ENCODE measurements around the gene MYO5C. TPM values are rescaled to one million over a fixed set of nuclear protein-coding genes. Genes with fewer than 3 reads are reported as not detected.
A peak's percentile ranks its signal among the peaks of the same experiment; 100 is the strongest.

The MYO5C gene
- polyA plus RNA-seq, 4 donors = 2.4 to 17.9 (median 6.8) TPM

GRCh38 chr15:52261498-52262242 is 33.9 kb downstream of the MYO5C start:
- FAIRE-seq (no peak), DNase-seq (peak; percentile 8 to 51)
- peaks cover 0 to 31% (median 0%) of the 10 kb centered on the region in 3 donors for H3K36me3 ChIP-seq (ENCODE audit: control insufficient read depth in 3 of 3, insufficient read depth in 2 of 3, low read depth in 1 of 3, low read length in 3 of 3)
- no peaks in the 10 kb centered on the region for H3K4me1 ChIP-seq (ENCODE audit: control insufficient read depth in 3 of 3, insufficient read depth in 2 of 3, low read depth in 1 of 3, low read length in 2 of 3)
- peak overlapping the region in 1 of 3 donors; percentile 85 for H3K27ac ChIP-seq (ENCODE audit: low read depth in 1 of 3, low read length in 2 of 3)
- no peaks in the 10 kb centered on the region for H3K27me3 ChIP-seq (ENCODE audit: control insufficient read depth in 3 of 3, insufficient read depth in 3 of 3, low read length in 3 of 3)
- no peak overlapping the region for H3K4me3 ChIP-seq (ENCODE audit: low read depth in 1 of 3, low read length in 3 of 3)
- WGBS, 3 donors = 39 to 69% (median 45%) methylated on average over 8 of the region's 8 CpGs
- H3K9me3 ChIP-seq (ENCODE audit: control insufficient read depth in 2 of 2, insufficient read depth in 1 of 2, low read depth in 1 of 2, low read length in 1 of 2) = no peaks in the 10 kb centered on the region

- DNase-seq = no peak
- Histone ChIP-seq H3K9me3 (ENCODE audit: control insufficient read depth in 2 of 2, insufficient read depth in 1 of 2, low read depth in 1 of 2, low read length in 1 of 2) (no peaks in the 10 kb centered on the region), H3K36me3 (ENCODE audit: control insufficient read depth in 3 of 3, insufficient read depth in 2 of 3, low read depth in 1 of 3, low read length in 3 of 3) (peaks cover 0 to 28% (median 0%) of the 10 kb centered on the region in 3 donors), H3K27ac (ENCODE audit: low read depth in 1 of 3, low read length in 2 of 3) (peak overlapping the region in 1 of 3 donors; percentile 85), H3K27me3 (ENCODE audit: control insufficient read depth in 3 of 3, insufficient read depth in 3 of 3, low read length in 3 of 3) (no peaks in the 10 kb centered on the region), H3K4me1 (ENCODE audit: control insufficient read depth in 3 of 3, insufficient read depth in 2 of 3, low read depth in 1 of 3, low read length in 2 of 3) (no peaks in the 10 kb centered on the region), H3K4me3 (ENCODE audit: low read depth in 1 of 3, low read length in 3 of 3) (no peak overlapping the region)
- no peak for FAIRE-seq
- 93 to 99% (median 97%) methylated on average over 10 of the region's 10 CpGs for WGBS, 3 donors
Observed at GRCh38 chr15:52261026-52261425, 34.6 kb downstream of the MYO5C start.

- Histone ChIP-seq H3K9me3 (ENCODE audit: control insufficient read depth in 2 of 2, insufficient read depth in 1 of 2, low read depth in 1 of 2, low read length in 1 of 2) (no peaks in the 10 kb centered on the region), H3K27me3 (ENCODE audit: control insufficient read depth in 3 of 3, insufficient read depth in 3 of 3, low read length in 3 of 3) (no peaks in the 10 kb centered on the region), H3K4me1 (ENCODE audit: control insufficient read depth in 3 of 3, insufficient read depth in 2 of 3, low read depth in 1 of 3, low read length in 2 of 3) (no peaks in the 10 kb centered on the region), H3K36me3 (ENCODE audit: control insufficient read depth in 3 of 3, insufficient read depth in 2 of 3, low read depth in 1 of 3, low read length in 3 of 3) (peaks cover 0 to 22% (median 0%) of the 10 kb centered on the region in 3 donors), H3K27ac (ENCODE audit: low read depth in 1 of 3, low read length in 2 of 3) (no peak overlapping the region), H3K4me3 (ENCODE audit: low read depth in 1 of 3, low read length in 3 of 3) (no peak overlapping the region)
- DNase-seq = peak in 1 of 2 donors; percentile 23
- FAIRE-seq = no peak
- WGBS, 3 donors = 73 to 83% (median 80%) methylated on average over 4 of the region's 4 CpGs
Observed at GRCh38 chr15:52259503-52259902, 36.1 kb downstream of the MYO5C start.

DNA sequence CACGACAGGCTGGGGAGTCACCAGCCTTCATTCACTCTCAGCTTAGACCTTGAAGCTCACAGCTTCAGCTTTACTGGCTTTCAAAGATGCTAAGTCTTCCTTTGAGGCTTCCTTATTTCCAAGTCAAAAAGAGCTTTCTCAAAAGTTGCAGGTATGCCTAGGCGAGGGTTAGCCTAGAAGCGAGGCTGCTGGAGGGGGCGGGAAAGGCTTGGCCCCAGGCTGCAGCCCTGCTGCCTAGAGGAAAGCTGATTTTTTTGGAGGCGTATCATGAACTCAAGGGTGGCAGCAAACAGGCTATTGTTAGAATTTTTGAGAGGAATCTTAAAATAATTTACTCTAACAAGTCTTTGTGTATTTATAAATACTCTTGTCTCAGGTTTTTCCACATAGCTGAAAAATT is 37.1 kb downstream of the MYO5C start:
- Histone ChIP-seq H3K4me3 (ENCODE audit: low read depth in 1 of 3, low read length in 3 of 3) (no peak overlapping the region), H3K27me3 (ENCODE audit: control insufficient read depth in 3 of 3, insufficient read depth in 3 of 3, low read length in 3 of 3) (no peaks in the 10 kb centered on the region), H3K9me3 (ENCODE audit: control insufficient read depth in 2 of 2, insufficient read depth in 1 of 2, low read depth in 1 of 2, low read length in 1 of 2) (no peaks in the 10 kb centered on the region), H3K27ac (ENCODE audit: low read depth in 1 of 3, low read length in 2 of 3) (no peak overlapping the region), H3K36me3 (ENCODE audit: control insufficient read depth in 3 of 3, insufficient read depth in 2 of 3, low read depth in 1 of 3, low read length in 3 of 3) (peaks cover 0 to 30% (median 0%) of the 10 kb centered on the region in 3 donors), H3K4me1 (ENCODE audit: control insufficient read depth in 3 of 3, insufficient read depth in 2 of 3, low read depth in 1 of 3, low read length in 2 of 3) (no peaks in the 10 kb centered on the region)
- FAIRE-seq (no peak), DNase-seq (no peak)
- 88 to 94% (median 93%) methylated on average over 5 of the region's 5 CpGs for WGBS, 3 donors

GRCh38 chr15:52257734-52258062 is 37.9 kb downstream of the MYO5C start:
- DNase-seq = no peak
- Histone ChIP-seq H3K4me1 (ENCODE audit: control insufficient read depth in 3 of 3, insufficient read depth in 2 of 3, low read depth in 1 of 3, low read length in 2 of 3) (no peaks in the 10 kb centered on the region), H3K27ac (ENCODE audit: low read depth in 1 of 3, low read length in 2 of 3) (no peak overlapping the region), H3K36me3 (ENCODE audit: control insufficient read depth in 3 of 3, insufficient read depth in 2 of 3, low read depth in 1 of 3, low read length in 3 of 3) (peaks cover 0 to 32% (median 0%) of the 10 kb centered on the region in 3 donors), H3K4me3 (ENCODE audit: low read depth in 1 of 3, low read length in 3 of 3) (no peak overlapping the region), H3K9me3 (ENCODE audit: control insufficient read depth in 2 of 2, insufficient read depth in 1 of 2, low read depth in 1 of 2, low read length in 1 of 2) (no peaks in the 10 kb centered on the region), H3K27me3 (ENCODE audit: control insufficient read depth in 3 of 3, insufficient read depth in 3 of 3, low read length in 3 of 3) (no peaks in the 10 kb centered on the region)
- FAIRE-seq = no peak
- WGBS, 3 donors = 79 to 82% (median 81%) methylated on average over 5 of the region's 5 CpGs

- DNase-seq = no peak
- Histone ChIP-seq H3K9me3 (ENCODE audit: control insufficient read depth in 2 of 2, insufficient read depth in 1 of 2, low read depth in 1 of 2, low read length in 1 of 2) (no peaks in the 10 kb centered on the region), H3K27me3 (ENCODE audit: control insufficient read depth in 3 of 3, insufficient read depth in 3 of 3, low read length in 3 of 3) (no peaks in the 10 kb centered on the region), H3K4me1 (ENCODE audit: control insufficient read depth in 3 of 3, insufficient read depth in 2 of 3, low read depth in 1 of 3, low read length in 2 of 3) (no peaks in the 10 kb centered on the region), H3K4me3 (ENCODE audit: low read depth in 1 of 3, low read length in 3 of 3) (no peak overlapping the region), H3K27ac (ENCODE audit: low read depth in 1 of 3, low read length in 2 of 3) (no peak overlapping the region), H3K36me3 (ENCODE audit: control insufficient read depth in 3 of 3, insufficient read depth in 2 of 3, low read depth in 1 of 3, low read length in 3 of 3) (peaks cover 0 to 29% (median 0%) of the 10 kb centered on the region in 3 donors)
- 75 to 79% (median 78%) methylated on average over 10 of the region's 10 CpGs for WGBS, 3 donors
- FAIRE-seq = no peak
Observed at GRCh38 chr15:52256930-52257733, 38.5 kb downstream of the MYO5C start.

DNA sequence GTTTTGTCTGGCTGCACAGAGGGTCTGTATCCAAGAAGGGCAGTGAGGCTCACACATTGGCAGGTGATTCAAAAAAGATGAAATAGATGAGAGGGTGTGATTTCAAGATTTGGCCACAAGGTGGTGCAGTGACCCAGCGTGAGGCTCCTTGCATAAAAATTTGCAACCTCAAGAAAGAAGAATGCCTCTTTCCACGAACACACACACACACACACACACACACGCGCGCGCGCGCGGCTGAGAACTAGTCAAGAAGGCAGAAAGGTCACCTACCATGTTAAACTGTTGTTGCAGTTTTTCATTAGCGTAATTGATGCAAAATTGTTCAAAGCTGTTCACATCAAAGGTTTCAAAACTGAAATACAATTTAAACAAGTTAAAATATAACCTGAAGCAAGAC is 39.2 kb downstream of the MYO5C start:
- DNase-seq (peak; percentile 78 to 87), FAIRE-seq (no peak)
- H3K4me3 ChIP-seq (ENCODE audit: low read depth in 1 of 3, low read length in 3 of 3) = no peak overlapping the region
- H3K27ac ChIP-seq (ENCODE audit: low read depth in 1 of 3, low read length in 2 of 3) = no peak overlapping the region
- H3K27me3 ChIP-seq (ENCODE audit: control insufficient read depth in 3 of 3, insufficient read depth in 3 of 3, low read length in 3 of 3) = no peaks in the 10 kb centered on the region
- 3 to 7% (median 6%) methylated on average over 10 of the region's 10 CpGs for WGBS, 3 donors
- H3K9me3 ChIP-seq (ENCODE audit: control insufficient read depth in 2 of 2, insufficient read depth in 1 of 2, low read depth in 1 of 2, low read length in 1 of 2) = no peaks in the 10 kb centered on the region
- H3K4me1 ChIP-seq (ENCODE audit: control insufficient read depth in 3 of 3, insufficient read depth in 2 of 3, low read depth in 1 of 3, low read length in 2 of 3) = no peaks in the 10 kb centered on the region
- peaks cover 0 to 26% (median 0%) of the 10 kb centered on the region in 3 donors for H3K36me3 ChIP-seq (ENCODE audit: control insufficient read depth in 3 of 3, insufficient read depth in 2 of 3, low read depth in 1 of 3, low read length in 3 of 3)

- Histone ChIP-seq H3K4me3 (ENCODE audit: low read depth in 1 of 3, low read length in 3 of 3) (no peak overlapping the region), H3K36me3 (ENCODE audit: control insufficient read depth in 3 of 3, insufficient read depth in 2 of 3, low read depth in 1 of 3, low read length in 3 of 3) (peaks cover 0 to 22% (median 2%) of the 10 kb centered on the region in 3 donors), H3K9me3 (ENCODE audit: control insufficient read depth in 2 of 2, insufficient read depth in 1 of 2, low read depth in 1 of 2, low read length in 1 of 2) (no peaks in the 10 kb centered on the region), H3K27ac (ENCODE audit: low read depth in 1 of 3, low read length in 2 of 3) (no peak overlapping the region), H3K27me3 (ENCODE audit: control insufficient read depth in 3 of 3, insufficient read depth in 3 of 3, low read length in 3 of 3) (no peaks in the 10 kb centered on the region), H3K4me1 (ENCODE audit: control insufficient read depth in 3 of 3, insufficient read depth in 2 of 3, low read depth in 1 of 3, low read length in 2 of 3) (no peaks in the 10 kb centered on the region)
- no peak for FAIRE-seq
- peak in 1 of 2 donors; percentile 22 for DNase-seq
- WGBS, 3 donors = 62 to 67% (median 64%) methylated on average over 6 of the region's 6 CpGs
Observed at GRCh38 chr15:52255935-52256334, 39.7 kb downstream of the MYO5C start.
